Ishikawa (cell line): ENCODE results near the gene ODAD3.

ENCODE experiments used
- CEBPB ChIP-seq: IDR thresholded peaks from 2 replicates; pipeline ENCODE4 v1.6.1; 2012
- CREB1 ChIP-seq: IDR thresholded peaks from 2 replicates; pipeline ENCODE4 v1.6.1; 2012; ENCODE audit warnings: low read depth
- EGR1 ChIP-seq: IDR thresholded peaks from 2 replicates; pipeline ENCODE4 v1.6.1; 2012
- EP300 ChIP-seq: IDR thresholded peaks from 2 replicates; pipeline ENCODE4 v1.6.1; 2012; ENCODE audit warnings: borderline replicate concordance
- FOXM1 ChIP-seq: IDR thresholded peaks from 2 replicates; pipeline ENCODE4 v1.6.1; 2012; ENCODE audit warnings: low read depth, borderline replicate concordance
- NFIC ChIP-seq: IDR thresholded peaks from 2 replicates; pipeline ENCODE4 v1.6.1; 2012
- RAD21 ChIP-seq: IDR thresholded peaks from 2 replicates; pipeline ENCODE4 v1.6.1; 2012; ENCODE audit warnings: low read depth
- TAF1 ChIP-seq: IDR thresholded peaks from 2 replicates; pipeline ENCODE4 v1.6.1; 2012; ENCODE audit warnings: low read depth, mild to moderate bottlenecking
- TCF12 ChIP-seq: IDR thresholded peaks from 2 replicates; pipeline ENCODE4 v1.6.1; 2012; ENCODE audit warnings: low read depth
- TEAD4 ChIP-seq: IDR thresholded peaks from 2 replicates; pipeline ENCODE4 v1.6.1; 2012
- YY1 ChIP-seq: IDR thresholded peaks from 2 replicates; pipeline ENCODE4 v1.6.1; 2012; ENCODE audit warnings: low read depth
- ZBTB7A ChIP-seq: IDR thresholded peaks from 2 replicates; pipeline ENCODE4 v1.6.1; 2012; ENCODE audit warnings: low read depth
- TF ChIP-seq, protein P1 (sequence below): IDR thresholded peaks from 2 replicates; pipeline ENCODE4 v1.6.1; 2012
- TF ChIP-seq, protein P2 (sequence below): IDR thresholded peaks from 2 replicates; pipeline ENCODE4 v1.6.1; 2012
- TF ChIP-seq, protein P3 (sequence below): IDR thresholded peaks from 2 replicates; pipeline ENCODE4 v1.6.1; 2012; ENCODE audit warnings: low read depth, mild to moderate bottlenecking

ODAD3 gene

DNA sequence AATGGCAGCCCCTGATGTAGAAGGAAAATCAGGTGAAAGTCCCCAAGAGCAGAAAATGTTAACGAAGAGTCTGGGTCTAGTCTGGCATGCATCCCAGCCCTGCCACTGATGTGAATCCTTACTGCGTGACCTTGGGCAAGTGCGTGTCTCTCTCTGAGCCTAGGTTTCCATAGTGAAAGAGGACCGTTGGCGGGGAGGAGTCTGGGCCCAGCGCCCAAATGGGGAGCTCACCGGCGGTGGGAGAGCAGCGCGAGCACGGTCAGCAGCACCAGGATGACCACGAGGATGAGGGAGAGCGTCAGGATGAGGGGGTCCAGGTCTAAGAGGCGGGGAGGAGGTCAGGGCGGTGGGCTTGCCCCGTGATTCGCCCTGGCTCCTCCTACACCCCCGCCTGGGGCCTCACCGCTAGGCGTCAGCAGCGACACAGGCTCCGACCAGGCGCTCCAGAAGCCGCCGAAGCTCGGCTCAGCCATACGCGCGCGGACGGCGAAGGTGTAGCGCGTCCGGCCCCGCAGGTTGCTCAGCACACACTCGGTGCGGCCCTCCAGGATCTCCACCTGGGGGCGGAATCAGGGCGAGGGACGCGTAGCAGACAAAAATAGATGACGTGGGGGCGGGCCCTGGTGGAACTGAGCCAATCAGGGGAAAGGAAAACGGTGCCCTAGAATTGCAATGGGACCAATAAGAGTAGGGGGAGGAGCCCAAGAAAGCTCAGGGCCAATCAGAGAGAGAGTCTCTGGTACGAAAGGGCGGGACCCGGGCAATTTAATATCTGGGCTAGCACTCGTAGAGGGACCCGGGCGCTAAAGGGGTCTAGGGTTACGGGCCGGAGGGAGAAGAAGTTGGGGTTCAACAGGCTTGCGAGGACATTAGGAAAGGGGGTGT lies 54.0 kb downstream of the ODAD3 start:
- TF ChIP-seq CREB1 (peak; percentile 52; the same call in 1 of the 2 replicates), EGR1 (peak; percentile 44; the same call in 1 of the 2 replicates), TEAD4 (peak; percentile 45), NFIC (0 out of 2 replicates have a peak, but pooled peaks have one; percentile 5), TCF12 (peak; percentile 41; the same call in 1 of the 2 replicates), CEBPB (no peak), TAF1 (peak; percentile 51; the same call in 1 of the 2 replicates), FOXM1 (peak; percentile 15; the same call in 1 of the 2 replicates), EP300 (no peak; the same call in 1 of the 2 replicates), RAD21 (peak; percentile 60), ZBTB7A (0 out of 2 replicates have a peak, but pooled peaks have one; percentile 77), YY1 (peak; percentile 60; the same call in 1 of the 2 replicates)
- TF ChIP-seq, protein P1, sequence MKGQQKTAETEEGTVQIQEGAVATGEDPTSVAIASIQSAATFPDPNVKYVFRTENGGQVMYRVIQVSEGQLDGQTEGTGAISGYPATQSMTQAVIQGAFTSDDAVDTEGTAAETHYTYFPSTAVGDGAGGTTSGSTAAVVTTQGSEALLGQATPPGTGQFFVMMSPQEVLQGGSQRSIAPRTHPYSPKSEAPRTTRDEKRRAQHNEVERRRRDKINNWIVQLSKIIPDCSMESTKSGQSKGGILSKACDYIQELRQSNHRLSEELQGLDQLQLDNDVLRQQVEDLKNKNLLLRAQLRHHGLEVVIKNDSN, result no peak
- TF ChIP-seq, protein P2, sequence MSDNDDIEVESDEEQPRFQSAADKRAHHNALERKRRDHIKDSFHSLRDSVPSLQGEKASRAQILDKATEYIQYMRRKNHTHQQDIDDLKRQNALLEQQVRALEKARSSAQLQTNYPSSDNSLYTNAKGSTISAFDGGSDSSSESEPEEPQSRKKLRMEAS, result peak; percentile 81
- TF ChIP-seq, protein P3, sequence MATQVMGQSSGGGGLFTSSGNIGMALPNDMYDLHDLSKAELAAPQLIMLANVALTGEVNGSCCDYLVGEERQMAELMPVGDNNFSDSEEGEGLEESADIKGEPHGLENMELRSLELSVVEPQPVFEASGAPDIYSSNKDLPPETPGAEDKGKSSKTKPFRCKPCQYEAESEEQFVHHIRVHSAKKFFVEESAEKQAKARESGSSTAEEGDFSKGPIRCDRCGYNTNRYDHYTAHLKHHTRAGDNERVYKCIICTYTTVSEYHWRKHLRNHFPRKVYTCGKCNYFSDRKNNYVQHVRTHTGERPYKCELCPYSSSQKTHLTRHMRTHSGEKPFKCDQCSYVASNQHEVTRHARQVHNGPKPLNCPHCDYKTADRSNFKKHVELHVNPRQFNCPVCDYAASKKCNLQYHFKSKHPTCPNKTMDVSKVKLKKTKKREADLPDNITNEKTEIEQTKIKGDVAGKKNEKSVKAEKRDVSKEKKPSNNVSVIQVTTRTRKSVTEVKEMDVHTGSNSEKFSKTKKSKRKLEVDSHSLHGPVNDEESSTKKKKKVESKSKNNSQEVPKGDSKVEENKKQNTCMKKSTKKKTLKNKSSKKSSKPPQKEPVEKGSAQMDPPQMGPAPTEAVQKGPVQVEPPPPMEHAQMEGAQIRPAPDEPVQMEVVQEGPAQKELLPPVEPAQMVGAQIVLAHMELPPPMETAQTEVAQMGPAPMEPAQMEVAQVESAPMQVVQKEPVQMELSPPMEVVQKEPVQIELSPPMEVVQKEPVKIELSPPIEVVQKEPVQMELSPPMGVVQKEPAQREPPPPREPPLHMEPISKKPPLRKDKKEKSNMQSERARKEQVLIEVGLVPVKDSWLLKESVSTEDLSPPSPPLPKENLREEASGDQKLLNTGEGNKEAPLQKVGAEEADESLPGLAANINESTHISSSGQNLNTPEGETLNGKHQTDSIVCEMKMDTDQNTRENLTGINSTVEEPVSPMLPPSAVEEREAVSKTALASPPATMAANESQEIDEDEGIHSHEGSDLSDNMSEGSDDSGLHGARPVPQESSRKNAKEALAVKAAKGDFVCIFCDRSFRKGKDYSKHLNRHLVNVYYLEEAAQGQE, result no peak

DNA sequence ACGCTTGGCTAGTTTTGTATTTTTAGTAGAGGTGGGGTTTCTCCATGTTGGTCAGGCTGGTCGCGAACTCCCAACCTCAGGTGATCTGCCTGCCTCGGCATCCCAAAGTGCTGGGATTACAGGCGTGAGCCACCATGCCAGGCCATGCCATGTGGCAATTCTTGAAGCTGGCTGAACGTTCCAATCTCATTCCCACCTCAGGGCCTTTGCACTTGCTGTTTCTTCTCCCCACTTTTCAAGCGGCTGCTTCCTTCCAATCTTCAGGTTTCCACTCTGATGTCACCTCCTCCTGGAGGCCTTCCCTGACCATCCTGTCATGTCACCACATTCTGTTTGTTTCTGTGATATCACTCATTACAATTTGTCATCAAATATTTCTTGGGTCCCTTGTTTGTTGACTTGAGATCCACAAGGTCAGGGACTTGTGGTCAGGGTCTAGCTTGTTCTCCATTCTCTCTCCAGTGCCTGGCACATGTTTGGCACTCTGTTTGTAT lies 55.0 kb downstream of the ODAD3 start:
- no peak for TF ChIP-seq NFIC
- TF ChIP-seq, protein P2, result peak; percentile 9; the same call in 1 of the 2 replicates
- no peak for TF ChIP-seq YY1

DNA sequence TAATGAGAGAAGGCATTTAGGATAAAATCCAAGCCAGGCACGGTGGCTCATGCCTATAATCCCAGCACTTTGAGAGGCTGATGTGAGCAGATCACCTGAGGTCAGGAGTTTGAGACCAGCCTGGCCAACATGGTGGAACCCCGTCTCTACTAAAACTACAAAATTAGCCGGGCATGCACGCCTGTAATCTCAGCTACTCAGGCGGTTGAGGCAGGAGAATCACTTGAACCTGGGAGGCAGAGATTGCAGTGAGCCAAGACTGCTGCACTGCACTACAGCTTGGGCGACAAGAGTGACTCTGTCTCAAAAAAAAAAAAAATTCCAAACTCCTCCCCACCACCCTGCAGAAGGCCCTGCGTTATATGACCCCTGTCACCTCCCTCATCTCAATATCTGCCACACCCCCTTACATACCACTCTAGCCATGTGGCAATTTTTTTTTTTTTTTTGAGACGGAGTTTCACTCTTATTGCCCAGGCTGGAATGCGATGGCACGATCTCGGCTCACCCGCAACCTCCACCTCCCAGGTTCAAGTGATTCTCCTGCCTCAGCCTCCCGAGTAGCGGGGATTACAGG lies 55.6 kb downstream of the ODAD3 start:
- TF ChIP-seq, protein P2, result 0 out of 2 replicates have a peak, but pooled peaks have one; percentile 29
- TF ChIP-seq TEAD4, result peak; percentile 54

DNA sequence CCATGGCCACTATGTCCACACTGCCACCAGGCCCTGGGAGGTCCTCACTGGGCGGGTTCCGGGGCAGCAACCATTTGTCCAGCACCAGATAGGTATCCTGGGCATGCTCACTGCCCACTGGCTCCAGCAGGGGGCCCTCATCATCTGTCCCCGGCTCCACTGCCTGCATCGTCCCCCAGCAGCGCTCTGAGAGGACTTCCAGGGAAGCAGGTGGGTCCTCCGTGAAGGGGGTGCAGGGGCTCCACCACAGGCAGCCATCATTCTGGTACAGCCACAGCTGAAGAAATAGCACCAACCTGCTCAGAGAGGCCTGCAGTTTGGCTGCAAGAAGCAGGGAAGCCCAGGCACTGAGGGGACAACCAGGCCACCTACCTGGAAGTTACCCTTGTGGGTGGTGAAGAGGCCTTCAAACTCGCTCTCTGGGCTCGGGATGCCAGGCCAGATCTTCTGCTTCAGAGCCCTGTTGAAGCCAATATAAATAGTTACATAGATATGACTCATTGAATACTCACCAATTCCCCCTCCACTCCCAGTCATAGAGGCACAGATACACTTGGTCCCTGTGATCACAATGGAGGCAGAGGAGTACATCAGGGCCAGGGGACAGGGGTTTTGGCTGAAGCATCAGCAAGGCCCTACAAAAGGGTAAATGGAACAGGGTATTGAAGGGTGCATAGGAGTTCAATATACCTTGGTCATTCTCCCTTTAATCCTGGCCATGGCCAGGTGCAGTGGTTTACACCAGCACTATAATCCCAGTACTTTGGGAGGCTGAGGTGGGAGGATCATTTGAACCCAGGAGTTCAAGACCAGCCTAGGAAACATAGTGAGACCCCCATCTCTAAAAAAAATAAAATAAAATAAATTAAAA lies 56.4 kb downstream of the ODAD3 start:
- peak; percentile 42; the same call in 1 of the 2 replicates for TF ChIP-seq RAD21
- TF ChIP-seq TCF12, result no peak

DNA sequence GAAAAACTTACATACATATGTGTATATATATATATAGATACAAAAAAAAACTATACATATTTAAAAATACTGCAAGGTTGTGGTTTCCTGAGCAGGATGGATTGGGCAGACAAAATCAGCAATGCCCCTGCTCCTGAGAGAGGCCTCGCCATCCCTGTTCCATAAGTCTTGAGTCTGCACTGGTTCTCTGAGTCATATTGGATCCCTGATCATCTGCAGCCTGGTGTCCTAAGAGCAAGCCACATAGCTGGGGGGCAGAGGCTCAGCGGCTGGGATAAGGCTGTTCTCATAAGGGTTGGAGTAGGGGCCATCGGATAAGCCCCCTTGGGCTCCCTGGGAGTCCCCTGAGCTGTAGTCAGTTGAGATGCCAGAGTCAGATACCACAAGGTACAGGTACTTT lies 57.2 kb downstream of the ODAD3 start:
- TF ChIP-seq, protein P3, result no peak
- TF ChIP-seq TCF12, result no peak
- TF ChIP-seq ZBTB7A, result no peak
- TF ChIP-seq EGR1, result no peak
- TF ChIP-seq TAF1, result no peak
- no peak for TF ChIP-seq TEAD4
- TF ChIP-seq, protein P2, result no peak
- TF ChIP-seq CEBPB, result no peak
- no peak for TF ChIP-seq FOXM1
